Activated CD8-positive, alpha-beta memory T cell treated with anti-CD3 and anti-CD28 coated beads, Interleukin-2, amount 50 U/mL, for 4 hours (primary cell): ENCODE data around the gene HMG20A.

ENCODE experiments used
- DNase-seq: peaks from one replicate; pipeline ENCODE4 v3.0.0-alpha.2; 2020

HMG20A gene

DNA sequence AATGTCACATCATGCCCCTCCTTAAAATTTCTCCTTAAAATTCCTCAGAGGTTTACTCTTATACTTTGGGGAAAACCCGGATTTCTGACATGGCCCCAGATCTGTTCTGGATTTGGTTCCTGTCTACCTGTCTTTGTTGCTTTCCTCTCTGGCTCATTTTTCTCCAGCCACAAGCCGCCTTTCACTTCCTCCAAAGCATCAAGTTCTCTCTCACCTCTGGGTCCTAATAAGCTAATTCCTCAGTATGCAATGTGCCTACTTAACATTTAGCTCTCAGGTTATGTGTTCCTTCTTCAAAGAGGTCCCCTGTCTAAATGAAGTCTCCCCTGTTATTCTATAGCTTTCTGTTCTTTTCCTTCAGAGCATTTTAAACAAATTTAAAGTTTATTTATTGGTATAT is 16.1 kb downstream of the HMG20A start:
- DNase-seq, result no peak

DNA sequence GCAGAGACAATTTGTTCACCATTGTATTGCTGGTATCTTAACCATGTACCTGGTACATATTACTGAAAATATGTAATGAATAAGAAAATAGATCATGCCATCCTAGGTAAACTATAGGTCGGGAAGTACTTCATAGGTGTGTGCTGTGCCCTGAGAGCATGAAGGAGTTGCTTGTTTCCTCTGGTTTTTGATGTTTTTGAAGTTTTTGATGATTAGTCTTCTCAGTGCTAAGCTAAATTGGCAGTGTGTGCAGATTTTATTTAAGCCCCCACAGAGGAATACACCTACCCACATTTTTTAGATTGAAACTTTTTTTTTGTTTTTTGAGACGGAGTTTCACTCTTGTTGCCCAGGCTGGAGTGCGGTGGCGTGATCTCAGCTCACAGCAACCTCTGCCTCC is 16.6 kb downstream of the HMG20A start:
- no peak for DNase-seq

DNA sequence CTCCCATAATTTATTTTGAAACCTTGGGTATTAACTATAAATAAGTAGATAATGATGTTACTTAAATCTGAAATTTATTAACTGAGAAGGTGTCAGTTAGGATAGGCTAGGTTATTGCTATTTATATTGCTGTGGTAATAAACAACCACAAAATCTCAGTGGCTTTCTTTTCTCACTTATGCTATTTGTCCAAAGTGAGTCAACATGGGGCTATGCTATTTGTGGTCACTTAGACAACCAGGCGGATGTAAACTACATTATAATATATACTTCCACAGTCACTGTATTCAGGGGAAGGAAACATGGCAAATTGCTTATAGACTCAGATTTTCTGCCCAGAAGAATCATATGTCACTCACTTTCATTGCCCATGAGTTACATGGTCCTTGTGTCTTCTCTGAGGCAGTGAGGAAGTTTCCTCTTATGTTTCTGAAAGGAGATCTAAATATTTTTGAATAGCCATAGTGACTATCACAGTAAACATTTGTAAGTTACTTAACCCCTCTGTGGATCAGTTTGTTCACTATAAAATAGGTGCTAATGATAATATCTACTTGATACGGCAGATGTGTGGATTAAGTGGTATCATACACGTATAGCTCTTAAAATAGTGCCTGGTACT is 19.8 kb downstream of the HMG20A start:
- DNase-seq, result no peak

DNA sequence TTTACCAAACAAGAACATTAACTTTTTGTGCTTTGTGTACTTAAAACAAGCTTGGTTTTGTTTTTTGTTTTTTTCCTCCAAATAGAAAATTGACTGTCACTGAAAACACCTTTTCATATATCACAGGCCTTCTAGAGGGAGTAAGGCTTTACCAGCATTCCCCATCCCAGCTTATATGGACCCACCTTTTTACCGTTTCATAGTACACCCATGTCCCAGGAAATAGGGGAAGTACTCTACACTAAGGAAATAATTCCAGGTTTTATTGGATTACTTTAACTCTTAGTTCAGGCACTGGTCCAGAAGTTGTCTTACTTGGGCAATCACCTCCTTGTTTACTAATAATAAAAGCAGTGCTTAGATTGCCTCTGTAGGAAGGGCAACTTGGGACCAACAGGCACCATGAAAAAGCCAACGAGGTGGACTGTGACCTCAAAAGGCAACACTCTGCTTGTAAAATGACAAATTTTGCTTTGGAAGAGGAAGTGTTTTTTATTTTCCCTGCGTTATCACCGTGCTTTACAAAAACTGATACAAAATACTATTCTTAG is 26.2 kb downstream of the HMG20A start:
- no peak for DNase-seq

DNA sequence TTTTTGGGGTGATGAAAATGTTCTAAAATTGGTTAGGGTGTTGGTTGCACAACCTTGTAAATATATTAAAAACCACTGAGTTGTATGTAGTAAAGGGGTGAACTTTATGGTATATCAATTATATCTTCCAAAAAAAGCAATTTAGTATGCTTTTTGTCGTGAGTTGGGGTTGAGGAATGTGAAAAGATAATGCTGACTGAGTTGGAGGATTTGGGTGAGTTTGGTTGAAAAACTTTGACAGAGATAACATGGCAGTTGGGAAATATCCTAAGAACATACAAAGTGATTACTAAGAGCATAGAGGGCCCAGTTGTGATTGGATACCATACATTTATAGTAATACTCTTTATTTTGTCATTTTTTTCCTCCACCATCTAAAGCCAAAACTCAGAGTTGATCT is 33.6 kb downstream of the HMG20A start:
- DNase-seq, result no peak

DNA sequence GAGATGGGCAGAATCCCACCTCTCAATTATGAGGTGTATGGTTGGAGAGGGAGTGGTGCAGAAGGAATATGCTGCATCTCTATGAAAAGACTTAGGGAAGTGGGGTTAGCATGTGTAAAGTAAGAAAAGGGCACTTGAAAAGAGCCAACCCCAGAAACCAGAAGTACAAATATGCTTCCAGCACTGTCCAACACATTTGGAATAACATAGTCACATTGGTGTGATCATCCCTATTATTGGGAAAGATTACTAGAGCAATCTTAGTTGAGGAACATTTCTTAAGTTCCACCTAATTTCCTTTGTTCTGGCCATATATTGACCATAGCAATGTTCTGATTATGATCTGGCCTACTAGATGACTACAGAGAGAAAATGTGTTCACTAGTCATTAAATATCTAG is 34.3 kb downstream of the HMG20A start:
- no peak for DNase-seq

DNA sequence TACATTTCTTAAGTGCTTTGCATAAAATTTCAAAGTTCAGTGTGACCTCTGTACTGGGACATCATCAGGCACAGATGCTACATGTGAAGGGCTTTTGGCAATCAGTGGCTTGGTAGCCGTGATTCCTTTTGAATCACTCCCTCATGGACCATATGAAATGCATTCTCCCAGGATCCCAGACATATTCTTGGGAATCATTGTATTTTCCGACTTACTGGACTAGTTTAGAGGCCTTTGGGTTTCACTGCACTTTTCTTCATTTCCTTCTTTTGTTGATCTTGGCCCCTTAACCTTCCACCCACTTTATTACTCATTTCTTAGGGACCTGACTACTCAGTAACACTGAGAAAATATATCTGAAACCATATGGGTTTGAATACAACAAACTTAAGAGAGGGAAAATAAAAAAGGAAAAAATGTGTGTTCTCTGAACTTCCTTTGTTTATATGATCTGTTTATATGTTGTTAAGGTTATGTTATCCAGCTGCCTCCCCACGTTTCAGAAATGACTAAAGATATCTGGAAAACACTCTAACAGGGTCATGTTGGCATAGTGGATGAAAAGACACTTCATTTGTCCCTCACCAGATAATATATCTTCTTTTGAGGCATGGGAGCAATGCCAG is 35.1 kb downstream of the HMG20A start:
- DNase-seq, result no peak

DNA sequence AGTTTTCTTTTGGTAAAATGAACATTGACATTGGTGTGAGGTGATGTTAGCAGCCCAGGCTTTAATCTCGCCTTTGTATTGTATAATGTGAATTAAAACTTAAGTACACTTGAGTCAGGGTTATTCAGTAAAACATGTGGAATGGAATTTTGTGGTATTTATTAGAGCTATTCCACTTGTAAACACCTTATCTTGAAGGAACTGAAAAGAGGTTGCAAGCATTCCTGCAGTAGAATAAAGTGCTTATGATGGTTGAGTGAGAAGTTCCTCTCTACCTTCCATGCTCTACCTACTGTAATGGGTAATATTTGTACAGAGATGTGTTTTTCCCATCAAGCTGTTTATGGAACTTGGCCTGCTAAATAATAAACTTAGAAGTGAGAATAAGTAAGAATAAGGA is 36.1 kb downstream of the HMG20A start:
- DNase-seq, result no peak

DNA sequence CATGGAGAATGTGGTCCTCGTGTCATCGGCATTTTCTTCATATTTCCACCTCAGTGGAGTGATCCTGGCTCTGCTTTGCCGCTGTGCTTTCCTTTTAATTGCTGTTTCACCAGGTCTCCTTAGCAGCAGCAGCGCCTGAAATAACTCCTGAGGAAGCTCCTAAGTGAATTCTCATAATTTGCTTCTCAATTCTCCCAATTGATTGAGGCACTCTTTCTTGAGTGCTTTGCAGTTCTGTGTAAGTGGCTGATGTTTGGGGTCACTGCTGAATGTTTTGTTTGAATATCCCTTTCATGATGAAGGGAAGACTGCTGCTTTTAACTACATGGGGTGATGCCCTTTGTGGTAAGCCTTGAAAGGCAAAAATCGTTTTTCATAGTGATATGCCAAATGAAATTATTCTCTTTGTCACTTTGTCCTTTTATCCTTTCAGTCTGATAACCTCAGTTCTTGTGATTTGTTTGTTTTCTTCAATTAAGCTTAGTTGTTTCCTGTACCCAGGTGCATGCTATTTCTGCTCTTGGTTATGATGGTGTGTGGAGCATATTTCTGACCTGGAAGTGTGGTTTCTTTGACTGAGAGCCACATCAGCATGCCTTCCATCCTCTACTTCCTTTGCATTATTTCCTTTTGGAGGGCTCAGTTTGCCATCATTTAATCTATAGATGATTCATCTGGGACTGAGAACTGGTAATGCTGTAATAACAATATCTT is 36.7 kb downstream of the HMG20A start:
- no peak for DNase-seq

DNA sequence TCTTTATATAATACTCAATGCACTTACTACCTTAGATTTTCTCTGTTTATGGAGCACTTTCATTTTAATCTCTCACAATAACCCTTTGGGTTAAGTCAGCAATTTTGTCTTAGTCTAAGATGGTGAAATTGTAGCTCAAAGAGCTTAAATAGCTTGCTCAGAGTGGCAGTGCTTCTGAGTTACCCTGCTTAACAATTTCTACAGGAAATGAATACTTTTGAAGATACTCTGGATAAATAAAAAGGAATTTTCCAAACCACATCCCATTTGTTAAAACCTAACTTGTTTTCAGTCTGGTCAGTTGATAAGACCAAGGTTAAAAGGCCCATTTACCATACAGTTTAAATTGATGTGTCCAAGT is 37.2 kb downstream of the HMG20A start:
- DNase-seq, result no peak

DNA sequence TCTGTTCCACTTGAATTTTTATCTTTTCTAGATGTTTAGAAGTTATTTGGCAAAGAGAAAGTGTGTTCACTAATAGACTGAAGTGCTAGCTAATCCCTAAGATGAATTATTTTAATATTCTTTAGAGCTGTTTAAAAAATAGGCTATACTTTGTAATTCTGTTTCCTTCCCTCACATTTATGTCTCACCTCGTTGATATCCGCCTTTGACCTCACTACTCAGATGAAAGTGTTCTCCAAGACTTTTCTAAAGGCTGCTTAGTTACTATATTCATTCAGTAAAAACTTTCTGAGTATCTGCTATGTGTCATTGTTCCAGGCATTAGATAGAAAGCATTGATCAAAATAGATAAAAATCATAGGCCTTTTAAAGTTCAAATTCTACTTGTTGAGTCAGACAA is 38.3 kb downstream of the HMG20A start:
- no peak for DNase-seq

DNA sequence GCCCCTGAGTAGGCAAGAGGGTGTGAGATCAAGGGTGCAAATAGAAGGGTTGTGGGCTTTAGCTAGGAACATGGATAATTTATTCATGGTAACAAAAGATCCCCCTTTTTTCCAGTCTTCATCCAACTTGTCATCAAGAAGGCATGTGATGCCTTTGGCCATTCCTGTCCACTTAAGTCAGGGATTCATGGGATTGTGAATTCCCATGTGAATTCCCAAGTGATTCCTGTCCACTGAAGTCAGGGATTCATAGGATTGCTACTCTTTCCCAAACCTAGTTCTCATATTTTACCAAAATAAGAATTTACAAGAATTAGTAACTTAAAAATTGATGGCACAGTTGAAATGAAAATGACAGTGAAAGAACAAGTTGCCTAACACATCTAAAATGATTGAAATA is 40.8 kb downstream of the HMG20A start:
- no peak for DNase-seq

DNA sequence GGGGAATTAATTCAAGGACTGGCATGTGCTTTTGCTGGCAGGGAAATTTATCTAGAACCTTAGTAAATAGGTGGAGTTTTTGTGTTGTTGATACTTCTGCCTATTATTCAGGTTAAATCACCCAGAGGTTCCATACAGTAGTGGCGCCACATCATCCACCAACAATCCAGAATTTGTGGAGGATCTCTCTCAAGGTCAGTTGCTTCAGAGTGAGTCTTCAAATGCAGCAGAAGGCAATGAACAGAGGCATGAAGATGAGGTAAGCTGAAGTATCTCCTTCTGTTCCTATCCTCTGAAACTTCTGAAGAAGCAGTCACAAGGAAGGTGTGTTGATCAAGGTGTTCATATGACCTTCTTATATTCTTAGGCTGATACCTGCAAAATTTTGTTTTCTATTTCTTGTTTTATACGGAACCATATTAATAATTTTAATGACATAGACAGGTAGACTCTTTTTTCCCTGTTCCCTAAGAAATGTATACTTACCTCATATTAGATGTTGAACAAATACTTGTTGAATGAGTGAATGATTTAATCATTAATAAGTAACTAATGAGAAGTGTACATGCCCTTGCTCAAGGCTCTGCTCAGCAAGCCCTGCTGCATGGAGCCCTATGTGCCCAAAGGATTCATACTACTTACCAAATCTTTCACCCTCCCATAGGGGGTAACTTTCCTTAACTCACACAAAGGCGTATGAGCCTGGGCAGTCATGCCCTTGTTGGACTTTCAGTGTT is 43.6 kb downstream of the HMG20A start:
- no peak for DNase-seq

DNA sequence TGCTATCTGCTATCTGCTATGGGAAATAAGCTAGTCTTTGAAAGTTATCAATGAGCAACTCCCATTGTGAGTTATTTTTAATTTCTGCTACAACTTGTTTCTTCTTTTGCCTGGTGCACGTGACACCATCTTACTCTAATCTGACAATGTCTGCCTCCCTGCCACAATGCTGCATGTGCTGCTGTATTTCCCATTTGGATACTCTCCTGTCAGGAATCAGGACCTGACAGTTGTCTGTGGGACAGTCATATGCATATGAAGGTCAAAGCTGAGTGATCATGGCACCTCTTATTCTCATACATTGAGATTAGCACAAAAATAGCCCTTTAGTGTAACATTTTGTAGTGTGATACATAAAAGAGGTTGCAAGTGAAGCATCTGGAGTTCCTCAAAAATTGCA is 45.8 kb downstream of the HMG20A start:
- no peak for DNase-seq

DNA sequence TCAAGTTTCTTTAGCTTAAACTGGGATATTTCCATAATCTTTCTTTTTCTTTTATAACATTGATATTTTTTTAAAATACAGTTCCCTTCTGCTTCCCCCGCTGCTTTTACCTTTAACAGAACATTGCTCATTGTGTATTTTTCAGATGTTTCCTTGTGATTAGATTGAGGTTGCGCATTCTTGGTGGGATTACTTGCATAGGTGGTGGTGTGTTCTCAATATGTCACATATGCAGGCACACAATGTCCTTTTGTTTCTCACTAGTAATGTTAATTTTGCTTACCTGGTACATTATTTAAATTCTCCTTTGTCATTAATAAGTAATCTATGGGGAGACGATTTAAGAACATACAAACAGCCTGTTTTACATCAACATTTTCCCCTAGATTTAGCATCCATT is 48.2 kb downstream of the HMG20A start:
- no peak for DNase-seq

DNA sequence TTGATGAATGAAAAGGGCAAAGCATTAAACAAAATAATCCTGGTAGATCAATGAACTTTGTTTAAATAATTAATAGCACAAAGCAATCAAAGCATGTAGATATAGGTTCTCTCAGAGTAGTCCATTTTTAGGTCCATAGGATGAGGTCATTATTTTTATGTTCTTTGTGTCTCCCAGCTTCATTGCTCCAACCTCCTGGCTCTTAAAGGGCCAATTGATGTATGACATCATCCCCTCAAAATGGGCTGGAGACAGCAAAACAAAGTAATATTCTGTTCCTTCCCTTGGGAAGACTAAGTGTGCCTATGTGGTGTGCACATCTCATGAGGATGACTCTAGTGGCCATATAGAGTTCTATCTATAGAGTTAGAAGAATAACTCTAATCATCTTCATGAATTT is 49.5 kb downstream of the HMG20A start:
- no peak for DNase-seq

DNA sequence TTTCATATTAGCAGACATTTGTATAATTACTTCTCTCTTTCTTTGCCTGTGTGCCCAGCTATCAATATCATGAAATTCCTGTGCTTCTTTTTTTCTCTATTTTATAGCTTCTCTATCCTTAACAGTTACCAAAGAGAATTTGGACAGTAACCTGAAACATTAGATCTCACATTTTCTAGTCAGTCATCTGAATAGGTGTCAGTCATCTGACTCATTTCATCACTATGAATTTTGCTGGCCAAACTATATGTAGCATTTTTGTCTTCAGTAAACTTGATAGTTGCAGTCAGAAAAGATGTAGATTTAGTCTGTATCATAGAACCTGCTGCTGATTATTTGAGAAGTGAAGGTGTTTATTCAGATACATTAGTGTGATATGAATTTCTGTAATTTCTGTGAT is 52.6 kb downstream of the HMG20A start:
- no peak for DNase-seq

DNA sequence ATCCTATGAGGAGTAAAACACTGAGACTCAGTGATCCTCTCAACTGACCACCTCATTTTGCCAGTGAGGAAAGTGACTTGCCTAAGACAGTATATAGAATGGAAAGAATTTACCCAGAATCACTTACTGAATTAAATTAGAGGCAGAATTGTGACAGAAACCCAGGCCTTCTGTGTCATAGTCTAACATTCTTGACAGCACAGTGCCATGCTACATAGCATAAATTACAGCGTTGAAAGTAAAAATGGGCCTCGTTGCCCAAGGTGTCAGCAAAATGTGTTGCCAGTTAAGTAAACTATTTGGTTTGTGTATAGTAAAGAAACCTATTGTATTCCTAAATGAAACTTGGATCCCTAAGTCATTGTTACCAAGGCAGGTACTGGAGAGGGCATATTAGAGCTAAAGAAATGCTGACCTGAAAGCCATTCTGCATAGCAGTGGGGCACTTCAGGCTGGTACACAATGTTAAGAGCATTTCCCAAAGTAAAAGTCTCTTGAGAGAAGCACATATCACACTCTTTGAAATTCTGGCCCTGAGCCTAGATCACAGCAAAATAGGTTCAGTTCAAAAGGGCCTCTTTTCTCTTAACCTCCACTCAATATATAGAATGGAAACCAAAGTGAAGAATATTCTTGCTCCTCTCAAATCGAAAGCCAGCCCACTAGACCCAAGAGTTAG is 53.8 kb downstream of the HMG20A start:
- no peak for DNase-seq

DNA sequence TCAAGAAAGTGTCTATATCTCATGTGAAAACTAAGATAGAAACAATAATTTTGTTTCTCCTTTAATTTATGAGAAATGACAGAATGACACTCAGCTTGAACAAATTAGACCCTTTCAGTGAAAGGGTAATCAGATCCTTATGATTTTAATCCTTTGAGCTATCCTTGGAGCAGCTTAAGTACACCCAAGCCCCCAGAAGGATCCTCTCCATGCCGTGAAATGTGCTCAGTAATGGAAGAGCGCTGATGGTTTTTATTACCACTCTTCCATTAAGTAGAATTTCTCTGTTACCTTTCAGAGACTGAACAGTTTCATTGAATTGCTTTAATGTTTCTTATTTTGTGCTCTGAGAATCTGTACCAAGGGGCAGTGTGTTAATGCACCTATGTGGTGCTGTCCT is 54.3 kb downstream of the HMG20A start:
- DNase-seq, result no peak

DNA sequence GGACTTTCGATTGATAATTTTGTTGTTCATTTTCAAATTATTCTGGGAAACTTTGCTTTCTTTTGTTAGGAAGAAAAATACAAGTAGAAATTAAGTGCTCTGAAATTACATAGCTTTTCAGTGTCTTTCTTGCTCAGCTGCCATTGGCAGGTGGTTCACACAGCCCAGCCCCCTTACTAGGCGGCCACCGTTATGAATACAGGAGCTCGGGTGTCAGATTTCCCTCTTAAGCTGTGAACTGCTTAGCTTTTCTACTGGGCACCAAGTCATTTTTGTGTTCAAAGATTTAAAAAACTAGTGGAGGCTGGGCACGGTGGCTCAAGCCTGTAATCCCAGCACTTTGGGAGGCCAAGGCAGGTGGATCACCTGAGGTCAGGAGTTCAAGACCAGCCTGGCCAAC is 55.2 kb downstream of the HMG20A start:
- DNase-seq, result no peak

DNA sequence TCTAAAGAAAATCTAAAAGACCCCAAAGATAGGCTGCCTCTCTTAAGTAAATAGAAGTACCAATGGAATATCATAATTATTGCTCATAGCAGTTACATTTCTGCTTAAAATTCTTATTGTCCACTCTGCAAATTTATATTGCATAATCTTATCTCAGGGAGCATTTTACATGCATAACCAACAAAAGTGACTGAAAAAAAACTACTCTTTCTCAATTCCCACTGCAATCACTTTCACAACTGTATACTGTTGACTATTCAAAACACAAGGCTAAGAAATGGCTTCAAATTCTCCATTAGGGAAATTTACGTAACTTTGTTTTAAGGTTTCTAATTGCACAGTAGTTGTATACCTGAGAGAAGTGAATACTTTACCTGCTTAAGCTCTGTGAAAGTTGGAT is 56.3 kb downstream of the HMG20A start:
- DNase-seq, result no peak

DNA sequence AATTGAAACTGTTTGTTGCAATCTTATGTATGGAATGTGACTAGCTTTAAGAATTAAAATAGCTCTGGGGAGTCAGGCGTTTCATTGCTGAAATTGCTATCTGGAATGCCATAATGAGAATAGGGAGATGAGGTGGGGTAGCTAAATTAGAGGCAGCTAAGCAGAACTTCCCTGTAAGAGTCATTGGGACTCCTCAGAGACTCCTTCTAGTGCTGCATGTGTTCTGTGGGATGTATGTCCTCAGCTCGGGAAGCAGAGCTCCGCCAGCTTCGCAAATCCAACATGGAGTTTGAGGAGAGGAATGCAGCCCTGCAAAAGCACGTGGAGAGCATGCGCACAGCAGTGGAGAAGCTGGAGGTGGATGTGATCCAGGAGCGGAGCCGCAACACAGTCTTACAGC is 57.4 kb downstream of the HMG20A start:
- DNase-seq, result no peak

DNA sequence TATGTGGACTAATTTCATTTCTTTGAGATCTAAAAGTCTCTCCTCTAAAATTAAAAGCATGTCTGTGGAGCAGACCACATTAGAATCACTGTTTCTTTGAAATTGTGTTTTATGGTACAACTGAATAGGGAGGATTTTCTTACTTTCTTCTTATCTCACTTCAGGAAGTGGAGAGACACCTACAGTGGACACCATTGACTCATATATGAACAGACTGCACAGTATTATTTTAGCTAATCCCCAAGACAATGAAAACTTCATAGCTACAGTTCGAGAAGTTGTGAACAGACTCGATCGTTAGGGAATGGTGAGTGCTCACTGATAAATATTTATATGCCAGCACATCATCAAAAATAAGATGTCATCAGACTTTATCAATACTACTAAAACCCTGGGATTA is 58.3 kb downstream of the HMG20A start:
- DNase-seq, result no peak
